Endothelial cell (in vitro differentiated cells): ENCODE results near the gene TWIST2. TPM values are rescaled to one million over a fixed set of nuclear protein-coding genes. Genes with fewer than 3 reads are reported as not detected.

Source experiments
- DNase-seq: peaks from one replicate; pipeline ENCODE4 v3.0.0; 2021; ENCODE audit warnings: low spot score
- H3K27ac Mint-ChIP-seq: one replicate; pipeline ENCODE4 v1.8.0; 2021; ENCODE audit warnings: mixed read lengths, inconsistent platforms; ENCODE audit not compliant: unreplicated experiment
- H3K27me3 Mint-ChIP-seq: one replicate; pipeline ENCODE4 v1.8.0; 2021; ENCODE audit warnings: mild to moderate bottlenecking, moderate library complexity, mixed read lengths, inconsistent platforms; ENCODE audit not compliant: unreplicated experiment
- H3K36me3 Mint-ChIP-seq: one replicate; pipeline ENCODE4 v1.8.0; 2021; ENCODE audit warnings: mild to moderate bottlenecking, low read depth, mixed read lengths, inconsistent platforms; ENCODE audit not compliant: unreplicated experiment
- H3K4me1 Mint-ChIP-seq: one replicate; pipeline ENCODE4 v1.8.0; 2021; ENCODE audit warnings: mild to moderate bottlenecking, mixed read lengths, inconsistent platforms; ENCODE audit not compliant: unreplicated experiment
- H3K4me3 Mint-ChIP-seq: one replicate; pipeline ENCODE4 v1.8.0; 2021; ENCODE audit warnings: mild to moderate bottlenecking, mixed read lengths, inconsistent platforms; ENCODE audit not compliant: unreplicated experiment
- H3K9me3 Mint-ChIP-seq: one replicate; pipeline ENCODE4 v1.8.0; 2021; ENCODE audit warnings: mixed read lengths, inconsistent platforms; ENCODE audit not compliant: unreplicated experiment
- total RNA-seq: library from RNA; stranded (reverse); fragmentation: NEBNext Ultra II Directional; extraction: Animal tissue kit (Norgen Biotek cat#: 25700); gene quantifications from one replicate; pipeline ENCODE4 v1.2.1, GENCODE V29; 2021; ENCODE audit not compliant: unreplicated experiment
- TF ChIP-seq, protein P1 (sequence below): fragments of 200-600 bp; sonication (generic); IDR thresholded peaks from one replicate; pipeline ENCODE4 v1.5.0; 2021; ENCODE audit warnings: antibody characterized with exemption; ENCODE audit not compliant: unreplicated experiment

Gene TWIST2
- total RNA-seq, 1 donor from 2014 or later, result not detected

DNA sequence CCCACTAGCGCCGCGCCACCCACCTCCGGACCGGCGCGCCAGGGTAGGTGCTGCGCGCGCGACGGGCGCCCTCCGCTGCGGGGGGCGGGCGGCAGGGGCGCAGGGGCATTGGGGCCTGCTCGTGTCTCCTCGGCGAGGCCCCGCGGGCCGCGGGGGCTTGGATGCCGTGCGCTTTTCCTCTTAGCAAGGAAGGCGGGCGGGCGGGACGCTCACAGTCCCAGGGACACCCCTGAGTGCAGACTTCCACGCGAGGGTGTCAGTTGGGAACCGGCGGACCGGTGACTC lies 748 bp downstream of the TWIST2 start:
- Mint-ChIP-seq H3K9me3 (no peaks in the 10 kb centered on the region), H3K4me3 (no peak overlapping the region), H3K36me3 (no peaks in the 10 kb centered on the region), H3K27ac (no peak overlapping the region), H3K4me1 (no peaks in the 10 kb centered on the region), H3K27me3 (peaks cover 11% of the 10 kb centered on the region)
- TF ChIP-seq, protein P1, sequence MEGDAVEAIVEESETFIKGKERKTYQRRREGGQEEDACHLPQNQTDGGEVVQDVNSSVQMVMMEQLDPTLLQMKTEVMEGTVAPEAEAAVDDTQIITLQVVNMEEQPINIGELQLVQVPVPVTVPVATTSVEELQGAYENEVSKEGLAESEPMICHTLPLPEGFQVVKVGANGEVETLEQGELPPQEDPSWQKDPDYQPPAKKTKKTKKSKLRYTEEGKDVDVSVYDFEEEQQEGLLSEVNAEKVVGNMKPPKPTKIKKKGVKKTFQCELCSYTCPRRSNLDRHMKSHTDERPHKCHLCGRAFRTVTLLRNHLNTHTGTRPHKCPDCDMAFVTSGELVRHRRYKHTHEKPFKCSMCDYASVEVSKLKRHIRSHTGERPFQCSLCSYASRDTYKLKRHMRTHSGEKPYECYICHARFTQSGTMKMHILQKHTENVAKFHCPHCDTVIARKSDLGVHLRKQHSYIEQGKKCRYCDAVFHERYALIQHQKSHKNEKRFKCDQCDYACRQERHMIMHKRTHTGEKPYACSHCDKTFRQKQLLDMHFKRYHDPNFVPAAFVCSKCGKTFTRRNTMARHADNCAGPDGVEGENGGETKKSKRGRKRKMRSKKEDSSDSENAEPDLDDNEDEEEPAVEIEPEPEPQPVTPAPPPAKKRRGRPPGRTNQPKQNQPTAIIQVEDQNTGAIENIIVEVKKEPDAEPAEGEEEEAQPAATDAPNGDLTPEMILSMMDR, result no peak
- no peak for DNase-seq

DNA sequence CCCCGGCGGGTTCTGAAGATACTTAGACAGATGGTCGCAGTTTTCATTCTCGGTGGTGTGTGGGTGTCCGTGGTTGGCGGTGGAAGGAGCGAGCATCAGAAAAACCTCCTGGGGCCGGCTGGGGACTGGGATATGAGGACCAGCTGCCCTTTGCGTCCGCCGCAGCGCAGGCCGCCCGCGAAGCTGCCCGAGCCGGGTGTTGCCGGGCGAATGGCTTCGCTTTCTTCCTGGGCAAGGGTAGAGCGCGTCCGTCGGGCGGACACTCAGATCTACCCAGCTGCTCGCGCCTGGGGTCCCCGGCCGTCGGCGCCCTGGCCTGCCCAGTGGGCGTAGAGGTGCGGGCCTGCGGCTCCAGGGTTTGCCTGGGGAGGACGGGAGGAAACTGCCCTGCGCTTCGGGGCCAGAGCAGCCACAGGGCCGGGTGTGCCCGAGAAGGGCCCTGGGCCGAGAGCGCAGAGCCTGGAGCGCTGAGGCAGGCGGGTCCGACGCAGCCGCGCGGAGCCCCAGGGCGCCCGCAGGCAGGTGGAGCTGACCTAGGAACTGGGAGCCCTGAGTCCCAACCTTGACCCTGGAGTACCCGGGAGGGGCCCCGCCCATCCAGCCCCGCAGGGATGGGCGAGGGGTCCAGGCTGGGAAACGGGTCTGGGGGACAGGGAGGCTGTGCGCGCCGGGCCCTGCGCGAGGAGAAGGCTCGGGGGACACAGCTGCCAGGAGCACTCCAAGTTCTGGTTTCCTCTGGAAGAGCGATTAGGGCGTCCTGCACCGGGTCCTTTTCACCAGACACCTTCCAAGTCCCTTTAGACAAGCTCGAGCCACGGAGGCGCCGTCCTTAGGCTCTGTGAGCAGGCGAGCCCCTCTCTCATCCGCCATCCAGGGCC lies 1.3 kb downstream of the TWIST2 start:
- H3K27me3 Mint-ChIP-seq, result peaks cover 11% of the 10 kb centered on the region

DNA sequence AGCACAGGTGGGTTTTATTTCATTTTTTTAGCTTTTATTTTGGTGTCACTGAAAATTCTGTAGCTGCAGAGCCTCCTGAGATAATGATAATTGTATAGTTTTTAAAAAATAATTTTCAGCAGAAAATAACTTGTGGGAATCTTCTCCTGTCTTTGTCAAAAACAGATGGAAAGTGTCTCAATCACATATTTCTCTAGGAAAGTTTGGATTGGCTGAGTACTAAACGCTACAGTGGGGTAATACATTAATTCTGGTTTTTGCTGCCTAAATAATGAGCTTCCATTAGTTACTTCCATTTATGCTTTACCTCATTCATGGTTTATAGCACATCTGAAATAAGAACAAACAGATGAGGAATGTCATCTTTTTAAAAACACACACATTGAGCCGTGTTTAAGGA lies 2.2 kb downstream of the TWIST2 start:
- no peaks in the 10 kb centered on the region for H3K36me3 Mint-ChIP-seq
- H3K27me3 Mint-ChIP-seq, result peaks cover 13% of the 10 kb centered on the region
- DNase-seq, result no peak
- no peak overlapping the region for H3K4me3 Mint-ChIP-seq
- no peak overlapping the region for H3K27ac Mint-ChIP-seq
- H3K9me3 Mint-ChIP-seq, result no peaks in the 10 kb centered on the region
- H3K4me1 Mint-ChIP-seq, result no peaks in the 10 kb centered on the region
- TF ChIP-seq, protein P1, result no peak

More for the DNA sequence above, 1.3 kb downstream of the TWIST2 start:
- H3K4me1 Mint-ChIP-seq, result no peaks in the 10 kb centered on the region
- H3K27ac Mint-ChIP-seq, result no peak overlapping the region
- H3K36me3 Mint-ChIP-seq, result no peaks in the 10 kb centered on the region
- TF ChIP-seq, protein P1, result no peak
- no peak overlapping the region for H3K4me3 Mint-ChIP-seq
- H3K9me3 Mint-ChIP-seq, result no peaks in the 10 kb centered on the region
- no peak for DNase-seq

DNA sequence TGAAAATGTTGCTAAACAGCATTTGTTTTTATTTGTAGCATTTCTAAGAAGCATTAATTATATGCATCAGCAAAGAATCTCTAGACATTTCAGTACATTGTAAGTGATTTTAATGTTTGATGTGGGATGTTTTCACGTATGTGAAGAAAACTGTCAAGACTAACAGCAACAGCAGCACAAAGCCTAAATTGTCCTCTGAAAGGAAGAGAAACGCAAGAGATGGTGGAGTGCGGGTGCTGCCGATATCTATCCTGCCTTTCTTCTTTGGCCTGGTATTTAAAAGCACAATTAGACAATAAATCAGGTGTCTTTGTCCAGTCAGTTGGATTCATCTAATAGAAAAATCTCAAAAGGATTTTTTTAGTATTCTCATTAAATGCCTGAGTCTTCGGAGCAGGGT lies 3.1 kb downstream of the TWIST2 start:
- no peaks in the 10 kb centered on the region for H3K36me3 Mint-ChIP-seq
- DNase-seq, result no peak
- H3K9me3 Mint-ChIP-seq, result no peaks in the 10 kb centered on the region
- H3K27ac Mint-ChIP-seq, result no peak overlapping the region
- H3K4me1 Mint-ChIP-seq, result no peaks in the 10 kb centered on the region
- no peak overlapping the region for H3K4me3 Mint-ChIP-seq
- peaks cover 6% of the 10 kb centered on the region for H3K27me3 Mint-ChIP-seq
- TF ChIP-seq, protein P1, result no peak

DNA sequence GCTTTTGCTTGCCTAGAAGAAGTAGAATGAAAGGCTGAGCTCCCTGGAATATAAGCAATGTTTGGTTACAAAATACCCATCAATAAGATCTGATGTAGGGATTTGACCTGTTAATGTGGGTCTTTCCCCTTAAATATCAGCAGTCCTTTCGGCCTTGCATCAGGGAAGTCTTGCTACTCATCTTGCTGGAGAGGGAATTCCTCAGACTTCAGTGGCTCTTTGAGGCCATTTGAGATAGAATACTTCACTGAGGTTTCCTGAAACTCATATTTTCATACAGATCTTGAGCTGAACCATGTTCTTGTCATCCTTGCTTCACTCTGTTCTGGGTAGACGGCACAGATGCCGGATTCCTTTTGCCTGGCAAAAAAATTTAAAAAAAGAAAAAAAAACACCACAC lies 3.9 kb downstream of the TWIST2 start:
- Mint-ChIP-seq H3K4me3 (no peak overlapping the region), H3K36me3 (no peaks in the 10 kb centered on the region), H3K9me3 (no peaks in the 10 kb centered on the region), H3K27me3 (peaks cover 2% of the 10 kb centered on the region), H3K27ac (no peak overlapping the region), H3K4me1 (no peaks in the 10 kb centered on the region)
- no peak for DNase-seq
- TF ChIP-seq, protein P1, result no peak
